Dermis blood vessel endothelial cell (primary cell): ENCODE measurements around the gene WDR31. TPM values are rescaled to one million over a fixed set of nuclear protein-coding genes. Genes with fewer than 3 reads are reported as not detected.
A peak's percentile ranks its signal among the peaks of the same experiment; 100 is the strongest.

Experiments used
- DNase-seq: peaks from one replicate; pipeline ENCODE4 v3.0.0; 2010
- total RNA-seq: library from RNA; depleted of rRNA; stranded (reverse); fragments of >200 nt; gene quantifications from 2 replicates; pipeline ENCODE4 v1.2.3, GENCODE V29; 2014

WDR31 gene
- total RNA-seq, 1 donor from 2014 or later, result 0.17 TPM

- DNase-seq, result no peak
These were observed 46.7 kb downstream of the WDR31 start for GRCh38 chr9:113293285-113293878.

GRCh38 chr9:113290052-113290607 is 49.9 kb downstream of the WDR31 start:
- DNase-seq, result peak; percentile 10

GRCh38 chr9:113289091-113289490 is 51.0 kb downstream of the WDR31 start:
- no peak for DNase-seq

- DNase-seq, result no peak
These were observed 58.7 kb downstream of the WDR31 start for GRCh38 chr9:113281356-113281755.

- no peak for DNase-seq
These were observed 61.2 kb downstream of the WDR31 start for GRCh38 chr9:113278840-113279239.

- DNase-seq, result peak; percentile 100
These were observed 64.6 kb downstream of the WDR31 start, which contains the start of the genes CDC26 and PRPF4 for GRCh38 chr9:113275157-113276131. Gene CDC26, minus strand, starts transcription at chr9:113275572. Its CDS starts 3,065 bp downstream, at chr9:113272507. Gene PRPF4, plus strand, starts transcription at chr9:113275658. Its CDS starts 86 bp downstream, at chr9:113275744.

- DNase-seq, result peak; percentile 78
These were observed 65.5 kb downstream of the WDR31 start for GRCh38 chr9:113274474-113275156.

GRCh38 chr9:113269871-113270270 is 70.2 kb downstream of the WDR31 start:
- no peak for DNase-seq

GRCh38 chr9:113269355-113269754 is 70.7 kb downstream of the WDR31 start:
- DNase-seq, result no peak

- no peak for DNase-seq
These were observed 72.0 kb downstream of the WDR31 start for GRCh38 chr9:113267911-113268566.

GRCh38 chr9:113266174-113266573 is 73.9 kb downstream of the WDR31 start:
- no peak for DNase-seq

Other genes with a start within 250 kb of the WDR31 start
- gene SLC31A2, start 189.3 kb downstream of the WDR31 start, total RNA-seq, result 4.2 and 7.3 TPM in 2 replicates
- 18.7 and 25.3 TPM in 2 replicates for gene FKBP15, start 119.0 kb downstream of the WDR31 start, total RNA-seq
- 13.4 and 16.5 TPM in 2 replicates for gene SLC31A1, start 118.7 kb downstream of the WDR31 start, total RNA-seq
- 52.1 and 67.9 TPM in 2 replicates for gene CDC26, start 64.7 kb downstream of the WDR31 start, total RNA-seq
- 25.0 and 33.6 TPM in 2 replicates for gene PRPF4, start 64.6 kb downstream of the WDR31 start, total RNA-seq
- gene RNF183, start 36.9 kb downstream of the WDR31 start, total RNA-seq, result not detected in 2 replicates
- not detected in 2 replicates for gene BSPRY, start 9.3 kb upstream of the WDR31 start, total RNA-seq
- 5.6 and 8.3 TPM in 2 replicates for gene HDHD3, start 36.7 kb upstream of the WDR31 start, total RNA-seq
- gene ALAD, start 61.0 kb upstream of the WDR31 start, total RNA-seq, result 15.0 and 22.4 TPM in 2 replicates
- gene POLE3, start 70.4 kb upstream of the WDR31 start, total RNA-seq, result 57.2 and 61.5 TPM in 2 replicates
- gene C9orf43, start 70.5 kb upstream of the WDR31 start, total RNA-seq, result 0.23 TPM in 1 of 2 replicates, not detected in the other
- gene RGS3, start 123.5 kb upstream of the WDR31 start, total RNA-seq, result 294 and 415 TPM in 2 replicates